IPS-18c (cell line): ENCODE measurements around the gene TEKT3.

Experiments
- H3K4me3 ChIP-seq: 2 replicates; pipeline ENCODE4 v1.7.0; 2013; ENCODE audit warnings: low read depth, mild to moderate bottlenecking, low read length, moderate library complexity; ENCODE audit not compliant: insufficient read depth
- H3K9me3 ChIP-seq: one replicate; pipeline ENCODE4 v1.6.1; 2013; ENCODE audit warnings: mild to moderate bottlenecking, low read length, moderate library complexity; ENCODE audit not compliant: control insufficient read depth, insufficient read depth

The TEKT3 gene

GRCh38 chr17:15361151-15361550 lies 19.8 kb upstream of the TEKT3 start:
- no peaks in the 10 kb centered on the region for H3K9me3 ChIP-seq
- H3K4me3 ChIP-seq: no peak overlapping the region

GRCh38 chr17:15354256-15354655 lies 12.9 kb upstream of the TEKT3 start:
- H3K4me3 ChIP-seq: no peak overlapping the region
- no peaks in the 10 kb centered on the region for H3K9me3 ChIP-seq

GRCh38 chr17:15351925-15352324 lies 10.5 kb upstream of the TEKT3 start:
- no peak overlapping the region for H3K4me3 ChIP-seq
- no peaks in the 10 kb centered on the region for H3K9me3 ChIP-seq

GRCh38 chr17:15351478-15351840 lies 10.1 kb upstream of the TEKT3 start:
- Histone ChIP-seq H3K9me3 (no peaks in the 10 kb centered on the region), H3K4me3 (no peak overlapping the region)

- Histone ChIP-seq H3K4me3 (no peak overlapping the region), H3K9me3 (no peaks in the 10 kb centered on the region)
These were observed 9.5 kb upstream of the TEKT3 start for GRCh38 chr17:15350777-15351477.

GRCh38 chr17:15349119-15349518 lies 7.7 kb upstream of the TEKT3 start:
- Histone ChIP-seq H3K4me3 (no peak overlapping the region), H3K9me3 (no peaks in the 10 kb centered on the region)

GRCh38 chr17:15348021-15348420 lies 6.6 kb upstream of the TEKT3 start:
- no peak overlapping the region; the same call in 1 of the 2 replicates for H3K4me3 ChIP-seq
- no peaks in the 10 kb centered on the region for H3K9me3 ChIP-seq

GRCh38 chr17:15346066-15346595 lies 4.7 kb upstream of the TEKT3 start:
- no peak overlapping the region for H3K4me3 ChIP-seq
- no peaks in the 10 kb centered on the region for H3K9me3 ChIP-seq

- H3K9me3 ChIP-seq: no peaks in the 10 kb centered on the region
- H3K4me3 ChIP-seq: no peak overlapping the region
These were observed 2.4 kb upstream of the TEKT3 start for GRCh38 chr17:15343749-15344148.

GRCh38 chr17:15342460-15342859 lies 1.1 kb upstream of the TEKT3 start:
- Histone ChIP-seq H3K9me3 (peaks cover 2% of the 10 kb centered on the region), H3K4me3 (no peak overlapping the region)

GRCh38 chr17:15341966-15342365 lies 569 bp upstream of the TEKT3 start:
- Histone ChIP-seq H3K4me3 (peak overlapping the region; percentile 40; the same call in 1 of the 2 replicates), H3K9me3 (peaks cover 2% of the 10 kb centered on the region)

GRCh38 chr17:15340966-15341365 lies 431 bp downstream of the TEKT3 start:
- peaks cover 2% of the 10 kb centered on the region for H3K9me3 ChIP-seq

GRCh38 chr17:15335446-15335845 lies 6.0 kb downstream of the TEKT3 start:
- Histone ChIP-seq H3K4me3 (no peak overlapping the region), H3K9me3 (peaks cover 5% of the 10 kb centered on the region)

More at GRCh38 chr17:15340966-15341365, 431 bp downstream of the TEKT3 start:
- peak overlapping the region; percentile 68 for H3K4me3 ChIP-seq

GRCh38 chr17:15334266-15334665 lies 7.1 kb downstream of the TEKT3 start:
- Histone ChIP-seq H3K9me3 (peaks cover 5% of the 10 kb centered on the region), H3K4me3 (no peak overlapping the region)

GRCh38 chr17:15332338-15332737 lies 9.1 kb downstream of the TEKT3 start:
- Histone ChIP-seq H3K9me3 (peaks cover 3% of the 10 kb centered on the region), H3K4me3 (no peak overlapping the region)

- H3K4me3 ChIP-seq: no peak overlapping the region
- H3K9me3 ChIP-seq: no peaks in the 10 kb centered on the region
These were observed 18.3 kb downstream of the TEKT3 start for GRCh38 chr17:15323131-15323530.

GRCh38 chr17:15321556-15322251 lies 19.7 kb downstream of the TEKT3 start:
- H3K9me3 ChIP-seq: no peaks in the 10 kb centered on the region
- no peak overlapping the region for H3K4me3 ChIP-seq

- Histone ChIP-seq H3K9me3 (no peaks in the 10 kb centered on the region), H3K4me3 (no peak overlapping the region)
These were observed 21.9 kb downstream of the TEKT3 start for GRCh38 chr17:15319452-15320010.
